GM19239 (cell line): Measurements from ENCODE around the gene ZNF70.
"Not testable (repeated sequence)": the region's sequence is repeated elsewhere in the genome, so short reads cannot be mapped to it uniquely, and the experiment has no call there.

Experiments used
- DNase-seq: peaks from one replicate; pipeline ENCODE4 v3.0.0; 2011; ENCODE audit warnings: low spot score; ENCODE audit not compliant: insufficient read length
- FAIRE-seq: peaks from 2 replicates; lab custom pipeline; 2011; peaks lifted over from hg19 to GRCh38; lab: Jason Lieb, UNC

ZNF70 gene

GRCh38 chr22:23728108-23728507, 22.8 kb downstream of the ZNF70 start:
- DNase-seq, FAIRE-seq: not testable (repeated sequence)

GRCh38 chr22:23722724-23723123, 28.2 kb downstream of the ZNF70 start:
- no peak for DNase-seq
- no peak for FAIRE-seq

DNA sequence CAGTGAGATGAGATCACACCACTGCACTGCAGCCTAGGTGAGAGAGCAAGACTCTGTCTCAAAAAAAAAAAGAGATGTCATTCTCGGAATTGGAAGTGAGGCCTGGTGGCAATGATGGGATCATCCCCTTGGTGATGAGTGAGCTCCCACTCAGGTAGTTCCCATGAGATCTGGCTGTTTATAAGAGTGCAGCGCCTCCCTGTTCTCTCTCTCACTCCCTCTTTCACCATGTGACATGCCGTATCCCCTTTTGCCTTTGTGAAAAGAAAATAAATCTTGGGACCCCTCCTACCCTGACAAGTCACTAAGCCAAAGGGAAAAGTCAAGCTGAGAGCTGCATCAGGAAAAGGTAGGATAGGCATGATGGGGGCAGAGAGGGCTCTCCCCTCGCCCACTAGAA, 28.8 kb downstream of the ZNF70 start:
- FAIRE-seq, result no peak
- DNase-seq, result no peak

GRCh38 chr22:23720855-23721254, 30.1 kb downstream of the ZNF70 start:
- no peak for FAIRE-seq
- no peak for DNase-seq

DNA sequence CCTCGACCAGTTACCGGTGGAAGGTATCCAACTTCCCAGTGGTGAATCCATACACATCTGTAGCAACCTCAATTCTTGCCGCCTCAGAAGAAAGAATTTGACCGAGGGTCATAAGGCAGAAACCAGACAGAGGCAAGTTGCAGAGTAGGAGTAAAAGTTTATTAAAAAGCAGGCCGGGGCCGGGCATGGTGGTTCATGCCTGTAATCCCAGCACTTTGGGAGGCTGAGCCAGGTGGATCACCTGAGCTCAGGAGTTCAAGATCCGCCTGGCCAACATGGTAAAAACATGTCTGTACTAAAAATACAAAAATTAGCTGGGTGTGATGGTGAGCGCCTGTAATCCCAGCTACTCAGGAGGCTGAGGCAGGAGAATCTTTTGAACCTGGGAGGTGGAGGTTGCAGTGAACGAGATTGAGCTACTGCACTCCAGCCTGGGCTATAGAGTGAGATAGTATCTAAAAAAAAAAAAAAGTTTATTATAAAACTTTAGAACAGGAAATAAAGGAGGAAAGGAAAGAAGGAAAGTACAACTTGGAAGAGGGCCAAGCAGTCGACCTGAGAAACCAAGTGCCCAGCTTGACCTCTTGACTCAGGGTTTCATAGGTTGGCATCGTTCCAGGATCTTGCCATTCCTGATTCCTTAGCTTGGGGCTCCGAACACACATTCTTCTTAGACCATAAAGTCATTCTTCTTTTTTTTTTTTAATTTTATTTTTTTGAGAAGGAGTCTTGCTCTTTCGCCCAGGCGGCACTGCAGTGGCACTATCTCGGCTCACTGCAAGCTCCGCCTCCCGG, 32.3 kb downstream of the ZNF70 start:
- DNase-seq, result no peak
- no peak for FAIRE-seq

DNA sequence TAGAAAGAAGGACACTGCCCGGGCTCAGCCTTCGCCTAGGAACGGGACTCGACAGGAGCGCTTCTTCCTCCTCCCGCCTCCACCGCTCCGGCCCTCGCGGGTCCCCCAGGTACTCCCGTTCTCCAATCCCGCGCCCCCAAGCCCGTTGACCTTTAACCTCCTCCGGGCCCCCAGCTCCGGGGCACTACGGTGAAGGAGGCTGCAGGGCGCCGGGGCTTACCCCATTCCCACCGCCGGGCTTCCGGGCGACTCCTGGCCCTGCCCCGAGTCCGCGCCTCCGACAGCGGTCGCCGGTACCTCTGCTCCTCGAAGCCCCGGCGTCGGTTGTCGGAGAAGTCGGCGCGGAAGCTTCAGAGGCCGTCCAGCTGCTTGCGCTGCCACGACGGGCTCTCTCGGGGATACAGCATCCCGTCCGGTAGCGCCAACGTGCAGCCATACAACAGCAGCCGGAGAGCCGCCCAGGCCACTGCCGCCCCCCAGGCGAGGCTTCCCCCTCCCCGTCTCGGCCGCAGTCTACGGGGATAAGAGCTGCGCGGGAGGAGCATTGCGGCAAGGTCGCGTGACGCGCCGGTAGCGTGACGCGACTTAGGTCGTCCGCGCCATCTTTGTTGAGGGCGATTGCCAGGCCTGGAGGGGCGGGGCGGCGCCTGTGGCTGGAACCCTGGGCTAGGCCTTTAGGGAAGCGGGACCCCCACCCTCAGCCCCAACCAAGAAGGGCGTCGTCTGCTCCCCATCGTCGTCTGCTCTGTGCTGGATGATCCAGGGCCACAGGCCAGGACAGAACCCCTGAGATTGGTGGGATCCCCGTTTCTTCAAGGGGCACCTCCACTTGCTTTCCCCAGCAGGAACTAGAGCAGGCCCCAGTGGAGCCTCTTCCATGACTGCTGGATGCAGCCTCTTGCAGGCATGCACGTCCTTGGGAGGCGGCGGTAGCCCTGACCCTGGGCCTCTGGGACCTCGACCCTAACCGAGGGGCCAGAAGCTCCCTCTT, 33.8 kb downstream of the ZNF70 start:
- peak; percentile 84 for DNase-seq
- FAIRE-seq, result peak; percentile 98

GRCh38 chr22:23715806-23716375, 35.0 kb downstream of the ZNF70 start:
- FAIRE-seq (no peak), DNase-seq (no peak)

- no peak for DNase-seq
- FAIRE-seq, result no peak
Observed at GRCh38 chr22:23714596-23715578, 36.0 kb downstream of the ZNF70 start.

DNA sequence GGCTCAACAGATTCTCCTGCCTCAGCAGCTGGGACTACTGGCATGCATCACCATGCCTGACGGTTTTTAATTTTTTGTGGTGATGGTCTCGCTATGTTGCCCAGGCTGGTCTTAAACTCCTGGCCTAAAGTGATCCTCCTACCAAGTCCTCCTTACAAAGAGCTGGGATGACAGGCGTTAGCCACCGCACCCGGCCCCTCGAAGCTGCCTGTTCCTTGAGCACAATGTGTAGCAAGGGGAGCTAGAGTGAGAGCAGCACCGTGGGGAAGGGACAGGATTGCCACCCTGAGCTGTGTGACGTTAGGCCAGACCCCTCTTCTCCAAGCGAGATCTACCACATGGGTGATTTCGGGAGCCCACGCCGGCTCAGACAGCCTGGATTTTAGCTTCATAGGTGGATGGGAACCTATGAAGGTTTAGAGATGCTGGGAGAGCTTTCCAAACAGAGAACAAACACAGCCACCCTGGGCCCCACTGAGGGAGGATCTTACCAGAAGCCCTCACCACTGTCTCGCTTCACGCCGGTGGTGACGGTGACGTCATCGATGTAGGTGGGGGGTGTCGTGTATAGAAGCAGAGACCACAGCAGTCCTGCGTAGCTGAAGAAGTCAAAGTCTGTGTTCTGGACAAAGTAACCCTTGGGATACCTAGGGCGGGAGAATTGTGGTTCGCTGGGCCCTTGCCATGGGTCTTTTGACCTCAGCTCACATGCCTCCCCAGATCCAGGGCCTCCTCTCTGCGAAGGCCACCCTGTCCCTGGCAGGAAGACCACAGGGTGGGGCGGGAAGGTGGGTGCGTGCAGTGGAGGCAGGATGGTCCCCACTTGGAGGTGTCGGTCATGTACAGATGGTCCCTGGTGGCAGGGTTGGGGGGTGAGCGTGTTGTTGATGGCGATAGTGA, 37.0 kb downstream of the ZNF70 start:
- no peak for DNase-seq
- FAIRE-seq, result no peak

DNA sequence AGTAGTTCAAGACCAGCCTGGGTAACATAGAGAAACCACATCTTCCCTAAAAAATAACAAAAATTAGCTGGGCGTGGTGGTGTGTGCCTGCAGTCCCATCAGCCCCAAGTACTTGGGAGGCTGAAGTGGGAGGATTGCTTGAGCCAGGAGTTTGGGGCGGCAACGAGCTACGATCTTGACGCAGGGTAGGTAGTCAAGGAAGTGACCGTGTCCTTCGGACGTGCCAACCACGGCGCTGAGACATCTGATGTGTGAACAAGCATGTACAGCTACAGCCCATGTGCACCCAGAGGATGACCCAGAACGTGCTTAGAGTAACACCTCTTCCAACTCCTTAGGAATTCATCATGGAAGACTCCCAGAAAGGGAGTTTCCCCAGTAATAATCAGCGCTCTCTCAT, 38.7 kb downstream of the ZNF70 start:
- no peak for FAIRE-seq

DNA sequence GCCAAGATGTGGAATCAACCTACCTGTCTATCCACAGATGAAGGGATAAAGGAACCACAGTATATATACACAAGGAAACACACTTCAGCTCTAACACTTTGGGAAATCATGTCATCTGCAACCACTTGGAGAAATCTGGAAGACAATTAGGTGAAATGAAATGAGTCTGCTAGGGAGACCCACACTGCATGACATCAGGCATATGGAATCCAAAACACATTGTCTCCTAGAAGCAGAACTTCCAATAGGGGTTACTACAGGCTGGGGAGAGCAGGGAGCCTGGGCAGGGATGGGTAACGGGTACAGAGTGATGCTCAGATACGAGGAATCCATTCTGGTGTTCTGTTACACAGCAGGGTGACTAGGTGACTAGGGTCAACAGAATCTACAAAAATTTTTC, 41.8 kb downstream of the ZNF70 start:
- no peak for FAIRE-seq
- no peak for DNase-seq

More for the DNA sequence above, 38.7 kb downstream of the ZNF70 start:
- no peak for DNase-seq

GRCh38 chr22:23708270-23708669, 42.6 kb downstream of the ZNF70 start:
- FAIRE-seq, result no peak

DNA sequence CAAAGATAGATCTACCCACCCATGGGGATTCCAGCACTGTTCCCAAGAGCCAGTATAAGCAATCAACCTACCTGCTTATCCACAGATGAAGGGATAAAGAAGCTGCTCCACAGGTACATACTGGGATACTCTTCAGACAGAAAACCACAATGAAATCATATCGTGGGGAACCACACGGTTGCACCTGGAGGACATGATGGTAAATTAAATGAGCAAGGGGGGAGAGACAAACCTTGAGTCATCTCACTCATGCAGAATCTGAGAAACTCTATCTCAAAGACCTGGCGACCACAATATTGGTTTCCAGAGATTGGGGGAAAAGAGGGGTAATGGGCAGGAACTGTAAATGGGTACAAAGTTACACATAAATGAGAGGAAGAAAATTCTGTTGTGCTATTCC, 45.6 kb downstream of the ZNF70 start:
- no peak for FAIRE-seq
- DNase-seq, result no peak

More at GRCh38 chr22:23708270-23708669, 42.6 kb downstream of the ZNF70 start:
- DNase-seq, result no peak

DNA sequence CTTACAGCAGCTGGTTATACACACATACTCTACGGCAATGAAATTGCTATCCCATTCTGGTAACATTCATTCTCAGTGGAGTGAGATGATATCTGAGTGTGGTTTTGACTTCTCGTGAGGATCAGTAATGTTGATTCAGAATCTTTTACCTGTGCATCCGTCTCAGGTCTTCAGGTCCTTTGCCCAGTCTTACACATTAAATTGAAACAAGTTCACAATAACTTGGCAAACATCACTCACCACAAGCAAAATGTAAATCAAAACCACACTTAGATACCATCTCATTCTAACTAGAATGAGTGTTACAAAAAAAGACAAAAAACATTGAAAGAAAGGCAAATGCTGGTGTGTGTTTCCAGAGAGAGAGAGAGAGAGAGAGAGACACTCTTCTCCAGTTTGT, 46.1 kb downstream of the ZNF70 start:
- no peak for FAIRE-seq
- no peak for DNase-seq

- DNase-seq, result no peak
- no peak for FAIRE-seq
Observed at GRCh38 chr22:23704062-23704461, 46.9 kb downstream of the ZNF70 start.

DNA sequence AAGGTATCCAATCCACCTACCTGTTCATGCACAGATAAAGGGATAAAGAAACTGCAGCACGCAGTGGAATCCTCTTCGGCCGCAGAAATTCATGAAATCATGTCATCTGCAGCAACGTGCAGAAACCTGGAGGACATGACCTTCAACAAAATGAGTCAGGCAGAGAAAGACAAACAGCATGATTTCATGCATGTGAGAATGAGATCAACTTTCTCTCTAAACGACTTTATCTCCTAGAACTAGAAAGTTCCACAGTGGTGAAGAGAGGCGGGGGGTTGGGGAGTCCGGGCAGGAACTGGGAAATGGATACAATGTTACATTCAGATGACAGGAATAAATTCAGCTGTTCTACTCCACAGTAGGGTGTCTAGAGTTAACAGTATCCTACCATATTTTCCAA, 50.2 kb downstream of the ZNF70 start:
- no peak for DNase-seq
- FAIRE-seq, result no peak

GRCh38 chr22:23698673-23699235, 52.2 kb downstream of the ZNF70 start:
- no peak for DNase-seq
- FAIRE-seq, result no peak

DNA sequence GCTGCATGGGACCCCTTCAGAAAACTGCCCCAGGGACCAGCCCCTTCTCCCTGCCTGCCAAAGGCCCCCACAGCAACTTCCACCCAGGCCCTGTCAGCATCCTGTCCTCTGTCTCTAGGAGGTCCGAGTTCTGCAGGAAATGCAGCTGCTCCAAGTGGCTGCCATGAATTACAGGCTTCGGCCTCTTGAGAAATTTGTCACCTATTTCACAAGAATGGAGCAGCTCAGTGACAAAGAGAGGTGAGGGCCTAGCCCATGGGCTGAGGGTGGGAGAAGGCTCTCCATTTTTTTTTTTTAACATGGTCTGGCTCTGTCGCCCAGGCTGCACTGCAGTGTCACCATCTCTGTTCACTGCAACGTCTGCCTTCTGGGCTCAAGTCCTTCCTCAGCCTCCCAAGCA, 52.8 kb downstream of the ZNF70 start:
- DNase-seq (no peak), FAIRE-seq (no peak)
